HG03469 (cell line): ENCODE data around the gene MFSD6.
"Not testable (repeated sequence)": the region's sequence is repeated elsewhere in the genome, so short reads cannot be mapped to it uniquely, and the experiment has no call there.

Experiments used
- ATAC-seq: cut with Tn5 transposase; IDR thresholded peaks from one replicate; pipeline ENCODE4 v1.9.1; 2021; ENCODE audit warnings: mild to moderate bottlenecking, moderate library complexity, moderate number of reproducible peaks; ENCODE audit not compliant: unreplicated experiment

The MFSD6 gene

DNA sequence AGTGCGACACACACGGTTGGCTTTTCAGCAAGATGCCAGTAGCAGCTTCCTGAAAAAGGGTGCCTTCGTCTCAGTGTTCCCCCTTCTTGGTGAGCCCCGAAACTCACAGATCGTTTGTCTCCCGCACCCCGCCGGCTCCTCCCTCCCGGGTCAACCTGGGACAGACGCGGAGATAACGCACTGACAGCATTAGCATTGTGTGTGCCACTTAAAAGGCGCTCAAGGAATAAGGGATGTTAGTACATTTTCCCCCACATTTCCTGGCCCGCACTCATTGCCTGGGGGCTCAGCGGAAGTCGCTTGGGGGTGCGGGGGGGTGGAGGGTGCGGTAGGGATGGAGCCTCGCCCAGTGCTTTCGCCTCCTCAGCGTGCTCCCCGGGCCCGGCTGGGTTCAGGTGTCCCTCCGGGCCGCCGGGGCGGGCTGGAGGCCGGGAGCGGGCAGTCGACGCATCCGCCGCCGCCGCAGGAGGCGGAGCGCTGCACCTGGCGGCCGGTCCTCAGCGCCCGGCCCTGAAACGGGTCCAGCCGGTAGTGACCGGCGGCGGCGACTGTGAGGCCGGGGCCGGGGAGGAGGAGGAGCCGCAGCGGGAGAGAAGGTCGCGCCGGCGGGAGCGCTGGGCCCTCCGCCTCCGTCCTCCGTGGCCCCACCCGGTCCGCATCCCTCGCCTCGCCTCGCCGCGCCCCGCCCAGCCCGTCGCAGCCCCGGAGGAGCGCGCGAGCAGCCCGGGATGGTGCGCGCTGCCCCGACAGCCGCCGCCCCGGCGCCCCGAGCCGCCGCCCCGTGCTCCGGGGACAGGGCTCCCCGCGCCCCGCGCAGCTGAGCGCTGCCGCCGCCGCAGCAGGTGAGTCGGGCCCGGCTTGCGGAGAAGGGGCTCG lies at the start of gene MFSD6:
Gene MFSD6, plus strand, starts transcription at position 694 of the 876 bp plus-strand sequence. CDS start 27,675 bp downstream, outside the sequence.
- ATAC-seq, result peak; percentile 40

DNA sequence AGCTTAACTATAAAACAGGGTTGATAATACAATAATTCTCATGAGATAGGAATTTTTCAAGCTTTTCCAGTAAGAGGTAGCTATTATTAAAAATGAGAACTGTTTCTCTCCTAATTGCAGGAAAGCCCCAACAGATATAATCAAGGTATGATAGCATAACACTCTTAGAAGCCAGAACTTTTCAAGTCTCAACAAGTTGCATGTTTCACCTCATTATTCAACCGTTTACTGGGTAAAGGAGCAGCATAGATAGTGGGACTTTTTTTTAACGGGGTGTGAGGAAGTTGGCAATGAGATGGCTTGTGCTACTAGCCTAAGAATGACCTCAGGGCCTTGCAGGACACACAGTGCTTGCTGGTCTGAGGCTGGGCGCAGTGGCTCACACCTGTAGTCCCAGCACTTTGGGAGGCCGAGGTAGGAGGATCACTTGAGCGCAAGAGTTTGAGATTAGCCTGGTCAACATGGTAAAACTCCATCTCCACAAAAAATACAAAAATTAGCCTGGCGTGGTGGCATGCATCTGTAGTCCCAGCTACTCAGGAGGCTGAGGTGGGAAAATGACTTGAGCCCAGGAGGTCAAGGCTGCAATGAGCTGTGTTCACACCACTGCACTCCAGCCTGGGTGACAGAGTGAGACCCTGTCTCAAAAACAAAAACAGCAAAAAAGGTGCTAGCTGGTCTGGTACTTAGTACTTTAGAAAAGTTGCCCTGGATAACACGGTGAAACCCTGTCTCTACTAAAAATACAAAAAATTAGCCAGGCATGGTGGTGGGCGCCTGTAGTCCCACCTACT lies 49.3 kb upstream of the MFSD6 start:
- not testable (repeated sequence) for ATAC-seq

DNA sequence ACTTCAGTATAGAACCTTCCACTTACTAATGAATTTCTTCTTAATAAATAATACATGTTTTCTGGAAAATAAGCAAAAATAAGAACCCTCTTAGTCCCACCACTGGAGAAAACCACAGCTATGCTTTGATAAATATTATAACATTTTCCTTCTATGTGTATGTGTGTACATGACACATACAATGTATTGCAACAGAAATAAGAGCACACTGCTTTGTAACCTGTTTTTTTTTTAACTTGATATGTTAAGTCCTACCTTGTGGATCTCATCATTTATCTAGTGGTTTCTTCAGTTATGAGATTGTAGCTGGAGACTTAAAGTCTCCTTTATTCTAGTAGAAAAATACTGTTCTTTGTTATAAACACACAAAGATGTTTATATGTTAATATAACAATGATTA lies 47.6 kb upstream of the MFSD6 start:
- ATAC-seq, result no peak

DNA sequence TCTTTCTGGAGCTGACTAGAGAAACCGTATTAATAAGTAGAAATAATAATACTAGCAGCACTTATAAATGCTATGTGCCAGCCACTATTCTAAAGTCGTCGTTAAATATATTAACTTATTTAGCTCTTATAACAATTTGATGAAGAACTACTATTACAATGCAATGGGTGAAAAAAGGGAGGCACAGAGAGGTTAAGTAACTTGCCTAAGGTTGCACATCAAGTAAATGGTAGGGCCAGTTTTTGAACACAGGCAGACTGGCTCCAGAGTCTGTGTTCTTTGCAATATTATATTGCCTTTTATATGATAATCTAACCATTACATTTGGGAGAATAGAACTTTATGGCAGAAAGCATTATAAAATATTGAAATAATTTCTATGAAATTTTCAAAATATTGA lies 47.2 kb upstream of the MFSD6 start:
- no peak for ATAC-seq

DNA sequence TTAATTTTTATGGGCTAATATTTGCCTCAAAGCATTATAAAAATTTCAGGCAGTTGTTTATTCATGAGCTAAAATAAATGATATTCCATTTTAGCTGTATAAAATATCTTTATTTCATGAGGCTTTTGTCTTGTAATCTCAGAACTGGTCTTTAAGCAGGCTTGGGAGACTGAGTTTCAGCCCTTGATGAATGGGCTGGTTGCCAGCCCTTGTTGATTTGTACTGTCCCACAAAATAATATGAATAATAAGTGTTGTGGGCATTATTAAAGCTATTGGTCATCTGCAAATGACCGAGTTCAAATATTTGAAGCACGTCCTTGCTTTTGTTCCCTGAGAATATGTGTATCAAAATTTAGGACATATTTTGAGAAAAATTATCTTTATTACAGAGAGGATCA lies 46.6 kb upstream of the MFSD6 start:
- no peak for ATAC-seq

DNA sequence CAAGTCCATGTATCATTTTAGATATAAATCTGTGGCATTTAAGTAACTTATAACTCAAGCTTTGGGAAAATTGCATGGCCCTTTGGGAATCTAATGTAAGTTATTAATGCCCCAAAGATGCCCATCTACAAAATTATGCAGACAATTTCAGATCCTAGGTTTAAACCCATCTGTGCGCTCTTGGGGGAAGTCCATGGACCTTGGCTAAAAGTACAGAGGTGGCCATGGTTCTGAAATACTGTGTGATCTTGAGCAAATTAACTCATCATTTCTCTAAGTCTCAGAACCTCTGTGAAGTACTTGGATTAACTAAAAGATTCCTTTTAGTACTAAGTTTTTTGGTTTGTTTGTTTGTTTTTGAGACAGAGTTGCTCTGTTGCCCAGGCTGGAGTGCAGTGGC lies 45.3 kb upstream of the MFSD6 start:
- ATAC-seq, result no peak

DNA sequence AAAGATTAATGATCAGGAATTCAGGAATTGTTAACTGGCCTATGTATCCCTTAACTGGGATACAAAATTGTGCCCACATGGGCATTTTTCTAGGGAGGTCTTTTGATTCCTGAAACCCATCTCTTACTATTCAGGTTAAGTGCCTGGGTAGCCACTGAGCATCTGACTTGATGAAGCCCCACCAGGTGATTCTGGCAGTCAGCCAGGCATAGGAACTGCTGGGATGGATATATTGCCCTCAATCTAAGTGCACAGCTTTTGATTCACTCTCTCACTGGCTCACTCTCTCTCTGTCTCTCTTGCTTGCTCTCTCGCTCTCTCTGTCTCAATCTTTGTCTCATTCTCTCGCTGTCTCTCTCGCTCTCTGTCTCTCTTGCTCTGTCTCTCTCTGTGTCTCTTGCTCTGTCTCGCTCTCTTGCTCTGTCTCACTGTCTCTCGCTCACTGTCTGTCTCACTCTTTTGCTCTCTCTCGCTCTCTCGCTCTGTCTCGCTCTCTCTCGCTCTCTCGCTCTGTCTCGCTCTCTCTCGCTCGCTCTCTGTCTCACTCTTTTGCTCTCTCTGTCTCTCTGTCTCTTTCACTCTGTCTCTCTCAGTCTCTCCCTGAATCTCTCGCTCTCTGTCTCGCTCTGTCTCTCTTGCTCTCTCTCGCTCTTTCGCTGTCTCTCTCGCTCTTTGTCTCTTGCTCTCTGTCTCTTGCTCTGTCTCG lies 42.5 kb upstream of the MFSD6 start:
- no peak for ATAC-seq

DNA sequence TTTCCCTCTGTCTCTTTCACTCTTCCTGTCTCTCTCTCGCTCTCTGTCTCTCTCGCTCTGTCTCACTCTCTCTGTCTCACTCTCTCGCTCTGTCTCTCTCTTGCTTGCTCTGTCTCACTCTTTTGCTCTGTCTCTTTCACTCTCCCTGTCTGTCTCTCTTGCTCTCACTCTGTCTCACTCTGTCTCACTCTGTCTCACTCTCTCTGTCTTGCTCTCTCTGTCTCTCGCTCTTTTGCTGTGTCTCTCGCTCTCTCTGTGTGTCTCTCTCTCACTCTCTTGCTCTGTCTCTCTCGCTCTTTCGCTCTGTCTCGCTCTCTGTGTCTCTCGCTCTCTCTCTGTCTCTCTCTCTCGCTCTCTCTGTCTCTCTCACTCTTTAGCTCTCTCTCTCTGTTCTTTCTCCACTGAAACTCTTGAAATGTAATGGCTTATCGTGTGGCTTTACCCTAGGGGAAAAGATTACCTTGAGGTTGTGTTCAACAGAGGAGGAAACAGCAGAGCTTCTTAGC lies 41.9 kb upstream of the MFSD6 start:
- no peak for ATAC-seq

DNA sequence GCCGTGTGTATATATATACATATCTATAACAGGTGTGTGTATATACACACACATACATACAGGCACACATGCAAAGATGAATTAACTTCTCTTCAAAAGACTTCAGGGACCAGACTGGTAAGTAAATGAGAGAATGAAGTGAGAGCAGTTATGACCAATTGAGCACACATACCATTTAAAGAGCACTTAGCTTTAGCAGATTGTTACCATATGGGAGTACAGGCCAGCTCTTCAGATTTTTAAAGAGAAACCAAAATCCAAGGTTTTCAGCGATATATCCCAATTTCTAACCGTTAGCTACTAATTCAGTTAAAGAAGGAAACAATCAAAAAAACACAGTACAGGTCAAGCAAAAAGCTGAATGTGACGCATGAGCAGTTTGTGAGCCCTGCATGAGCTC lies 41.1 kb upstream of the MFSD6 start:
- no peak for ATAC-seq

DNA sequence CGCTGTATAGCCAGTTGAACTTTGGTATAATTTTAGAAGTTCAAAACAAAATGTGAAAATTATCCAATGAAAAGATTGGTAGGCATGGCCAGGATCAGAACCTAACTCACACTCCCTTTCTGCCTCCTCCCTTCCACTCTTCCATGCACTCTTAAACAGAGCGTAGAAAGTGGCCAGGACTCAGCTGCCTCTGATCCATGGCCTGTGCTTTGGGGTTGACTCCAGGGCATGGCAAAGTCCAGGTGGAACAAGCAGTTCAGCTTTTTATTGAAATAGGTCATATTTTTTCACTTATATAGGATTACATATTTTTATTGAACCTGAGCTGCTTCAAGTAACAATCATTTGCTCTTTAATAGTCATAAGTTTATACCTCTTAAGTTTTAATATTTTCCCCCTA lies 38.5 kb upstream of the MFSD6 start:
- no peak for ATAC-seq

DNA sequence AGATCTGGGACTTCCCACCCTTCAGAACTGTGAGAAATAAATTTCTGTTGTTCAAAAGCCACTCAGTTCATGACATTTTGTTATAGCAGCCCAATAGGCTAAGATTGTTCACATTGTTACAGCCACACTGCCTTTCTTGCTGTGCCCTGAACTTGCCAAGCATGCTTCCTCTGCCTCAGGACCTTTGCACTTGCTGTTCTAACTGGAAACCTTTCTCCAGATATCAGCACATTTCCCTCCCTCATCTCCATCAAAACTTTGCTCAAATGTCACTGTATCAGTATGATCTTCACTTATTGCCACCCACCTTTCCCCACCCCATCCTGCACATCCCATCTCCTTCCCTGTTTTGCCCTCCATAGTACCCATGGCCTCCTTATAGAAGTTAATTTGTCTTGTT lies 32.1 kb upstream of the MFSD6 start:
- no peak for ATAC-seq

DNA sequence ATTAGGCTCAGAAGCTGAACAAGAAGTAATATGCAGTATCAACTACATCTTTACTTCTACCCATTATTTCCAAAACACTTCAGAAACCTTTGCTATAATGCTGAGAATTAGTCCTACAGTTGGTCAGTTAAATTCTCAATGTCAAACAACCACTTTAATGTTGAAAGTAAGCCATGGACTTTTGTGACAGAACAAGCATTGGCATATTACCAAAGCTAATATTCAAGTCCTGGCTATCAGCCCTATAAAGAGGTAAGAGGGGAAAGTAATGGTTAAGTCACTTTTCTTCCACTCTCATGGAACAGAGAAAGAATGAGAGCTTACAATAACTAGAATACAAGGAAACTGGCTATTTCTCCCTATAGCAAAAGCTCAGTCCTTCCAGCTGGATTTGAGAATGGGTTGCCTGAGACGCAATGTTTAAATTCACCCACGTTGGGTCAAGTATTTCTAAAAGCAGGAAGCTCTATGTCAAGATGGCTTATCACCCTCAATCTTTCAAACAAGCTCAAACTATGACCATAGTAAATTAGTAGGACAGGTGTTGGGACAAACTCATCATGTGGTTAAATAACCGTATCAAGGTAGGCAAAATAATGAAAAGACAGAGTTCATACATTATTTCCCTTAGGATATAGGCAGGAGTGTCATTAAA lies 31.4 kb upstream of the MFSD6 start:
- ATAC-seq, result no peak

DNA sequence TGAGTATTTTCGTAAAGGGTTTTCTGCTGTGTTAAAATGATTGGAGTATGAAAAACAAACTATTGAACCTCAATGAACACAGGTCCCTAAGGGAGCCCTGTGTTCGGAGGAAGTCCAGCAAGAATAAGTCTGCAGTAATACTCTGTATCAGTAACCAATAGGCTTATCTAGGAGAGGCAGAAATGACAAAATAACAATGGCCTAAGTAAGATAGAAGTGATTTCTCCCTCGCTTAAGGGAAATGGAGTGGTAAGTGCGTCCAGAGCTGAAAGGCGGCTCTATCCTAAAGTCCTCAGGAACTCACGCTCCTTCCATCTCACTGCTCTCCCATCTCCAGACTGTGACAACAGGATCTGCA lies 29.3 kb upstream of the MFSD6 start:
- no peak for ATAC-seq

DNA sequence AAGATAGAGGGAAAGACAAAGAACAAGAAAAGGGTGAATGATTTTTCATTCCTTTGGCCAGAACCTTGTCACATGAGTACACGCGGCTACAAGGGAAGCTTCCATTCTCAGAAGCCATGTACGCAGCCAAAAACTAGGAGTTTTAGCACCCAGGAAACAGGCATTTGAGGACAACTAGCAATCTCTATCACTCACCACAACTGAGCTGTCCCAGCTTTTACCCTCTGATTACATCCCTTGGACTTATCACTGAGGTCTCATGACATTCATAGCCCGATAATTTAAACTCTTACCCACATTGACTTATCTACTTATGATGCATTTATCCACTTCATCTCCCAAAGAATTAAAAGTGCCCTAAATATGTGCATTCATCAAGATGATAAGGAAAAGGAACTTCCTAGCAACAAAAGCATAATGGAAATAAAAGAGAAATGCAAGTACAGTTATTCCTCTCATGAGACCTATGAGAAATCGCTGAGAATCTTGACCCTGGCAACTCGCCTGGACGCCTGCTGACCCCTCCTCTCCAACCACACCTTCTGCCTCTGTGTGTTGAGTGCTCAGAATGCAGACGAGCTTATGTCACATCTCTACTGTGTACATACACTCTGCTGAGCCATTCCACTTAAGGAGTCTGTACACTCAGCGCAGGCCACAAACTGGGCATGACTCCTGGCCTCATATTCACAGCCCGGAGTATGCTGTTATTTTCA lies 28.7 kb upstream of the MFSD6 start:
- no peak for ATAC-seq

DNA sequence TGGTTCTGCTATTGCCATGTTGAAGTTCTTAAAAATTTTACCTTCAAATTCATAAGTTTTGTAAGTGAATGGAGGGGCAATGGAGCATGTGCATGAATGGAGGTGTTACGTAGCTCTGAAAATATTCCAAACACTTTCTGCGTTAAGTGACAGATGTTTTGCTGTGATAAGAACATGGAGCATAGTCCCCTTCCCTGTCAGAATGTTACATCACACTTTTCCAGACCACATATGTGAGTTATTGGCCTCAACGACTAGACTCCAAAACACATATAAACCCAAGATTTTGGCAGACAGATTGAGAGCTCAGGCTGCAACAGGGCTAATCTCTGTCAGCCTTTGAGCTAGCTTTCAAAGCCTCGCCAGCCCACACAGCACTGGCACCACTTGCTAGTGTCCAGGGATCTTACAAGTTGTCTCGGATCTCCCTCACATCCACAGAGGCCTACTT lies 27.2 kb upstream of the MFSD6 start:
- no peak for ATAC-seq

DNA sequence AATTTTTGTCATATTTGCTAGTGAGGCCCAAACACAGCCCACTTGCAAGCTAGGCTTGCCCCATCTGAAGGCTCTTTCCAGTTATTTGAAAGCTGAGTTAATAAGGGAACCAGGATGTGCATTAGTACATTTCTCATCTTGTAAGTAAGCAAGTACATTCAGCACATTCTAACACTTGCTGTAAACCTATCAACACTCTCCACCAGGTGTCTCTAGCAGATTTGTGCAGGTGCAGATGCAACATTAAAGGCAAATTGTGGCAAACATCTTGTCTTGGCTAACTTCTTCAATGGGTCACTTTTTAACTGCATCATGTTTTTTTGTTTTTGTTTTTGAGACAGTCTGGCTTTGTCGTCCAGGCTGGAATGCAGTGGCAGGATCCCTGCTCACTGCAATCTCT lies 25.3 kb upstream of the MFSD6 start:
- no peak for ATAC-seq

DNA sequence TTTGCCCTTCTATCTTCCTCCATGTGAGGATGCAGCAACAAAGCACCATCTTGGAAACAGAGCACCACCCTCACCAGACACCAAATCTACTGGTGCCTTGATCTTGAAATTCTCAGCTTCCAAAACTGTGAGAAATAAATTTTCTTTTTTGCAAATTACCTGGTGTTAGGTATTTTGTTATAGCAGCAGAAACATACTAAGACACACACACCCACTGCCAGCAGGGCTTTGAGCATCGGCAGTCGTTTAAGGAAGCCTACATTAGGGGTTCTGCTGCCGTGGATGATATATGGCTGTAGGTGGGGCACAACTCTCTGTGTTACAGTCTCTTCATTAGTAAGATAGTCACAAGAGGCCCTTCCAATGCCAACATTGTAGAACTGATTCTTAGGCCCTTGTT lies 20.7 kb upstream of the MFSD6 start:
- no peak for ATAC-seq

DNA sequence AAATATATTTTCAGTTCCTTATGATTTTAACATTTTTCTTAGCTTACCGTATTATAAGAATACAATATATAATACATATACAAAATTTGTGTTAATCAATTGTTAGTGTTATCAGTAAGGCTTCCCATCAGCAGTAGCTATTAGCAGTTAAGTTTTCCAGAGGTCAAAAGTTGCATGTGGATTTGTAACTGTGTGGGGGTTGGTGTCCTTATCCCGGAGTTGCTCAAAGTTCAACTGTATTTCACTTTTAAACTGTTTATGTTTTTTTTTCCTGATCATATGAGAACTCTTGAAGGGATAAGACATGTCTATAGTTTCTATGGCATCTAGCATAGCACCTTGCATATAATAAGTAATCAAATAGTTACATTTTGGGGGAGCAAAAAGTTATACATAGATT lies 11.9 kb upstream of the MFSD6 start:
- no peak for ATAC-seq

DNA sequence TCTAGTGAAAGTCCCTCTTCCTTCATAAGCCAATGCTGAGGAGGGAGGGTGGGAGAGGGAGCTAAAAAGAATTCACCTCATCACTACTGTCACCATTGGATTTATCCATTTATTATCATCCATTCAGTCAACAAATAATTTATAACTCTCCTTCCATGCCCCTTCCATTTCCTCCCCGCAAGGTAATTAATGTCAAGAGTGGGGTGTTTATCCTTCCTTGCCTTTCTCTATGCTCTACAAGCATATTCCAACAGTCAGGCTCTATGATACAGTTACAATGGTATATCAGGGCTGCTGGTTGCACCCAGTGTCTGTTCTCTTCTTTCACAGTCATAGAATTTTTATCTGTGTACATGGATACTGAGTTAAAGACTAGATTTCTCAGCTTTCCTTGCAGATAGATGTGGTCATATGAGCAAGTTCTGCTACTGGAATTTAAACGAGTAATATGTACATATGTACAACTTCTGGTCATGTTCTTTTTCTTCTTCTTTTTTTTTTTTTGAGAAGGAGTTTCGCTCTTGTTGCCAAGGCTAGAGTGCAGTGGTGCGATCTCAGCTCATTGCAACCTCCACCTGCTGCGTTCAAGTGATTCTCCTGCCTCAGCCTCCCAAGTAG lies 5.1 kb upstream of the MFSD6 start:
- no peak for ATAC-seq

DNA sequence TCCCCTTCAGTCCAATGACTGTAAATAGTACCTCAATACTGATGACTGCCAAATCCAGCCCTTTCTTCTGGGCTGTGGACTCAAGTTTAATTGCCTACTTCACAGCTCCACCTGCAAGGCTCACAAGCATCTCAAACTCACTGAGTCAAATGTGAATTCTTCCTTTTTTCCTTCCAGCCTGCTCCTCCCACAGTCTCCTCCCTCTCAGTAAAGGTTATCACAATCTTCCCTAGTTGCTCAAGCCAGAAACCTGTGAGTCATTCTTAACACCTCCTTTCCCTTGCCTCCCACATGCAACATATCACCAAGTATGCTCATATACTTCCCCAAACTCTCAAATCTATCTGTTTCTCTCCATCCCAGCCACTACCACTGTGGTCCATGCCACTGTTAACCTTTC lies 3.7 kb upstream of the MFSD6 start:
- no peak for ATAC-seq
